Chondrocyte (in vitro differentiated cells): ENCODE results near the gene DHX35. TPM values are rescaled to one million over a fixed set of nuclear protein-coding genes. Genes with fewer than 3 reads are reported as not detected.
A peak's percentile ranks its signal among the peaks of the same experiment; 100 is the strongest.

ENCODE experiments used
- DNase-seq: peaks from one replicate; pipeline ENCODE4 v3.0.0; 2021; ENCODE audit warnings: mixed read lengths, low spot score
- H3K27ac Mint-ChIP-seq: one replicate; pipeline ENCODE4 v1.8.0; 2021; ENCODE audit warnings: mild to moderate bottlenecking, moderate library complexity, mixed read lengths; ENCODE audit not compliant: unreplicated experiment
- H3K27me3 Mint-ChIP-seq: 2 replicates; pipeline ENCODE4 v1.8.0; 2021; ENCODE audit warnings: low read depth, mixed read lengths
- H3K36me3 Mint-ChIP-seq: 2 replicates; pipeline ENCODE4 v1.8.0; 2021; ENCODE audit warnings: low read depth, mixed read lengths
- H3K4me1 Mint-ChIP-seq: 2 replicates; pipeline ENCODE4 v1.8.0; 2021; ENCODE audit warnings: low read depth, mild to moderate bottlenecking, mixed read lengths
- H3K4me3 Mint-ChIP-seq: one replicate; pipeline ENCODE4 v1.8.0; 2021; ENCODE audit warnings: mild to moderate bottlenecking, moderate library complexity, mixed read lengths; ENCODE audit not compliant: unreplicated experiment
- H3K9me3 Mint-ChIP-seq: 2 replicates; pipeline ENCODE4 v1.8.0; 2021; ENCODE audit warnings: low read depth, mixed read lengths
- long read RNA-seq: library from polyadenylated mRNA; stranded (forward); transcript quantifications from one replicate; pipeline ENCODE4 v2.0.0, GENCODE V29; 2021
- total RNA-seq: library from RNA; stranded (reverse); gene quantifications from 3 replicates; pipeline ENCODE4 v1.2.1, GENCODE V29; 2021
- TF ChIP-seq, protein P1 (sequence below): fragments of 200-600 bp; sonication (generic); IDR thresholded peaks from 2 replicates; pipeline ENCODE4 v1.5.0; 2021; ENCODE audit warnings: antibody characterized with exemption, mild to moderate bottlenecking, moderate library complexity

The DHX35 gene, protein sequence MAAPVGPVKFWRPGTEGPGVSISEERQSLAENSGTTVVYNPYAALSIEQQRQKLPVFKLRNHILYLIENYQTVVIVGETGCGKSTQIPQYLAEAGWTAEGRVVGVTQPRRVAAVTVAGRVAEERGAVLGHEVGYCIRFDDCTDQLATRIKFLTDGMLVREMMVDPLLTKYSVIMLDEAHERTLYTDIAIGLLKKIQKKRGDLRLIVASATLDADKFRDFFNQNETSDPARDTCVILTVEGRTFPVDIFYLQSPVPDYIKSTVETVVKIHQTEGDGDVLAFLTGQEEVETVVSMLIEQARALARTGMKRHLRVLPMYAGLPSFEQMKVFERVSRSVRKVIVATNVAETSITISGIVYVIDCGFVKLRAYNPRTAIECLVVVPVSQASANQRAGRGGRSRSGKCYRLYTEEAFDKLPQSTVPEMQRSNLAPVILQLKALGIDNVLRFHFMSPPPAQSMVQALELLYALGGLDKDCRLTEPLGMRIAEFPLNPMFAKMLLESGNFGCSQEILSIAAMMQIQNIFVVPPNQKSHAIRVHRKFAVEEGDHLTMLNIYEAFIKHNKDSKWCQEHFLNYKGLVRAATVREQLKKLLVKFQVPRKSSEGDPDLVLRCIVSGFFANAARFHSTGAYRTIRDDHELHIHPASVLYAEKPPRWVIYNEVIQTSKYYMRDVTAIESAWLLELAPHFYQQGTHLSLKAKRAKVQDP
- total RNA-seq: 7.0 to 8.4 TPM (median 7.8 TPM) in 3 replicates
- long read RNA-seq, transcript DHX35-201 (22 exons, 3,325 nt): major isoform, 7 of 13 reads
- long read RNA-seq, partial matches to known transcripts: 2 of 13 reads
- long read RNA-seq, other reads (novel, unspliced or antisense): 3 of 13 reads

- peak within 1 kb of the TSS; percentile 95 for H3K27ac Mint-ChIP-seq
- no peaks in the 10 kb centered on the region for H3K27me3 Mint-ChIP-seq
- H3K4me3 Mint-ChIP-seq: peak within 1 kb of the TSS; percentile 96
- H3K36me3 Mint-ChIP-seq: no peaks in the 10 kb centered on the region
- H3K9me3 Mint-ChIP-seq: no peaks in the 10 kb centered on the region
- peaks cover 17% of the 10 kb centered on the region for H3K4me1 Mint-ChIP-seq
- TF ChIP-seq, protein P1, sequence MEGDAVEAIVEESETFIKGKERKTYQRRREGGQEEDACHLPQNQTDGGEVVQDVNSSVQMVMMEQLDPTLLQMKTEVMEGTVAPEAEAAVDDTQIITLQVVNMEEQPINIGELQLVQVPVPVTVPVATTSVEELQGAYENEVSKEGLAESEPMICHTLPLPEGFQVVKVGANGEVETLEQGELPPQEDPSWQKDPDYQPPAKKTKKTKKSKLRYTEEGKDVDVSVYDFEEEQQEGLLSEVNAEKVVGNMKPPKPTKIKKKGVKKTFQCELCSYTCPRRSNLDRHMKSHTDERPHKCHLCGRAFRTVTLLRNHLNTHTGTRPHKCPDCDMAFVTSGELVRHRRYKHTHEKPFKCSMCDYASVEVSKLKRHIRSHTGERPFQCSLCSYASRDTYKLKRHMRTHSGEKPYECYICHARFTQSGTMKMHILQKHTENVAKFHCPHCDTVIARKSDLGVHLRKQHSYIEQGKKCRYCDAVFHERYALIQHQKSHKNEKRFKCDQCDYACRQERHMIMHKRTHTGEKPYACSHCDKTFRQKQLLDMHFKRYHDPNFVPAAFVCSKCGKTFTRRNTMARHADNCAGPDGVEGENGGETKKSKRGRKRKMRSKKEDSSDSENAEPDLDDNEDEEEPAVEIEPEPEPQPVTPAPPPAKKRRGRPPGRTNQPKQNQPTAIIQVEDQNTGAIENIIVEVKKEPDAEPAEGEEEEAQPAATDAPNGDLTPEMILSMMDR: peak; percentile 71
- peak; percentile 99 for DNase-seq
These were observed at the start of gene DHX35 for GRCh38 chr20:38962044-38962927. DHX35 (plus strand) TSS chr20:38962344; CDS start chr20:38962368, 24 bp downstream.

DNA sequence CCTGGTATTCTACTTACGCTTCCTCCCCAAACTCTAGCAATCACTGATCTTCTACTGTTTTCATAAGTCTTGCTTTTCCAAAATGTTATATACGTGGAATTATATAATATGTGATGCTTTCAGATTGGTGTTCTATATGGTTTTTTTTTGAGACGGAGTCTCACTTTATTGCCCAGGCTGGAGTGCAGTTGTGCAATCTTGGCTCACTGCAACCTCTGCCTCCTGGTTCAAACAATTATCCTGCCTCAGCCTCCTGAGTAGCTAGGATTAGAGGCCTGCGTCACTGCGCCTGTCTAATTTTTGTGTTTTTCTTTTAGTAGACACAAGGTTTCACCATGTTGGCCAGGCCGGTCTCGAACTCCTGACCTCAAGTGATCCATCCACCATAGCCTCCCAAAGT lies 46.8 kb upstream of the DHX35 start:
- no peak overlapping the region for H3K4me3 Mint-ChIP-seq
- H3K36me3 Mint-ChIP-seq: no peaks in the 10 kb centered on the region
- TF ChIP-seq, protein P1: no peak
- H3K9me3 Mint-ChIP-seq: no peaks in the 10 kb centered on the region
- H3K4me1 Mint-ChIP-seq: no peaks in the 10 kb centered on the region
- peaks cover 35% of the 10 kb centered on the region for H3K27me3 Mint-ChIP-seq
- no peak for DNase-seq
- no peak overlapping the region for H3K27ac Mint-ChIP-seq

DNA sequence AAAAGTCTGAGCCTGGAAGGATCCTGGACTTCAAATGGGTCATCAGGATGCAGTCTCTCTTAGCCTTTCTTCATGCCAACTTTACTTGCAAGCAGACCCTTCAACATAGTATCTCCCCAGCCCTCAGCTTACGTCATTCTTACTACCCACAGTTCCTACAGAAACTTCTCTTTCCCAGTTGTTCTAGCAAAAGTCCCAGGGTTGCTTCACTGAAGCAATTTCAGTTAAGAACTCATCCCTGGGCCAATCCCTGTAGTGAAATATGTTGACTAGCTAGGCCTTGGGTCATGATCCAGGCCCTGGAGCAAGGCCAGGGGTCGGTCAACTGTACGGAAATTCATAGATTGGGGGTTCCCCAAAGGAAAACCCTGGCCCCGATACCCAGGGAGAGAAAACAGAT lies 44.5 kb upstream of the DHX35 start:
- H3K27ac Mint-ChIP-seq: no peak overlapping the region
- no peaks in the 10 kb centered on the region for H3K36me3 Mint-ChIP-seq
- TF ChIP-seq, protein P1: no peak
- H3K4me3 Mint-ChIP-seq: no peak overlapping the region
- DNase-seq: no peak
- no peaks in the 10 kb centered on the region for H3K9me3 Mint-ChIP-seq
- H3K27me3 Mint-ChIP-seq: peaks cover 47% of the 10 kb centered on the region
- H3K4me1 Mint-ChIP-seq: no peaks in the 10 kb centered on the region

DNA sequence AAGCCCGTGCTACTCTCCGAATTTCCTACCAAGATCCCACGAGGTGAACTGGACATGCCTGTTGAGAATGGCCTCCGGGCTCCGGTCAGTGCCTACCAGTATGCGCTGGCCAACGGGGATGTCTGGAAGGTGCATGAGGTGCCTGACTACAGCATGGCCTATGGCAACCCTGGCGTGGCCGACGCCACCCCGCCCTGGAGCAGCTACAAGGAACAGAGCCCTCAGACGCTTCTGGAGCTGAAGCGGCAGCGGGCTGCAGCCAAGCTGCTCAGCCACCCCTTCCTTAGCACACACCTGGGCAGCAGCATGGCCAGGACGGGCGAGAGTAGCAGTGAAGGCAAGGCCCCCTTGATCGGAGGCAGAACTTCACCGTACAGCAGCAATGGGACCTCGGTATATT lies 44.0 kb upstream of the DHX35 start:
- Mint-ChIP-seq H3K4me3 (no peak overlapping the region), H3K36me3 (no peaks in the 10 kb centered on the region), H3K27ac (no peak overlapping the region), H3K4me1 (no peaks in the 10 kb centered on the region), H3K9me3 (no peaks in the 10 kb centered on the region), H3K27me3 (peaks cover 46% of the 10 kb centered on the region)
- TF ChIP-seq, protein P1: no peak
- DNase-seq: no peak
